Prostate gland (tissue), 2 donors: ENCODE results near the gene TM9SF1.

Source experiments
- CTCF ChIP-seq, 4 experiments: fragments of 200-600 bp in 2 of 4; fragments of 450-650 bp in 2 of 4; sonication (generic) in 2 of 4; IDR thresholded peaks; 1 replicate in 3 of 4; 2 replicates in 1 of 4; pipeline ENCODE4 v1.5.1; 2016 to 2019; ENCODE audit warnings: antibody characterized with exemption in 4 of 4, mild to moderate bottlenecking in 2 of 4, moderate library complexity in 2 of 4
- POLR2A ChIP-seq: fragments of 450-650 bp; IDR thresholded peaks from one replicate; pipeline ENCODE4 v1.6.1; 2016; ENCODE audit warnings: antibody characterized with exemption, mild to moderate bottlenecking
- POLR2AphosphoS5 ChIP-seq: sonication (generic); formaldehyde crosslinking; IDR thresholded peaks from one replicate; pipeline ENCODE4 v1.6.1; 2017; ENCODE audit warnings: antibody characterized with exemption

GRCh38 chr14:24187539-24187915 lies 7.7 kb downstream of the TM9SF1 start:
- no peak for TF ChIP-seq POLR2AphosphoS5
- no peak for TF ChIP-seq CTCF (IDR thresholded peaks at IDR 0.05)
- TF ChIP-seq POLR2A, result no peak
